Sigmoid colon (tissue), 4 donors: ENCODE measurements around the gene UBR2.
"Not testable (repeated sequence)": the region's sequence is repeated elsewhere in the genome, so short reads cannot be mapped to it uniquely, and the experiment has no call there.

Experiments
- CTCF ChIP-seq, 4 experiments: fragments of 450-650 bp in 3 of 4; fragments of 200-600 bp in 1 of 4; IDR thresholded peaks; one replicate each; pipeline ENCODE4 v1.5.1; 2016 to 2019; ENCODE audit warnings: antibody characterized with exemption in 4 of 4, mild to moderate bottlenecking in 3 of 4, moderate library complexity in 2 of 4
- EP300 ChIP-seq, 4 donors: sonication (generic); formaldehyde crosslinking; IDR thresholded peaks; one replicate each; pipeline ENCODE4 v1.6.1; 2017; ENCODE audit warnings: antibody characterized with exemption in 4 of 4
- POLR2A ChIP-seq, 2 donors: fragments of 450-650 bp; IDR thresholded peaks; one replicate each; pipeline ENCODE4 v1.6.1; 2016; ENCODE audit warnings: antibody characterized with exemption in 2 of 2, mild to moderate bottlenecking in 2 of 2, moderate library complexity in 2 of 2
- POLR2AphosphoS5 ChIP-seq, 4 donors: sonication (generic); formaldehyde crosslinking; IDR thresholded peaks; one replicate each; pipeline ENCODE4 v1.6.1; 2017; ENCODE audit warnings: antibody characterized with exemption in 4 of 4

- not testable (repeated sequence) for TF ChIP-seq POLR2A, POLR2AphosphoS5, CTCF, EP300 (IDR thresholded peaks at IDR 0.05)
Observed at GRCh38 chr6:42733867-42734481, 170.1 kb downstream of the UBR2 start.
